ENCODE measurements around the gene SPATA16. TPM values are rescaled to one million over a fixed set of nuclear protein-coding genes. Genes with fewer than 3 reads are reported as not detected.
"Not testable (repeated sequence)": the region's sequence is repeated elsewhere in the genome, so short reads cannot be mapped to it uniquely, and the experiment has no call there.

SPATA16 gene
- total RNA-seq: not detected in 3 replicates
- long read RNA-seq: 0 reads

- Mint-ChIP-seq H3K27ac (ENCODE audit: unreplicated experiment) (no peak within 1 kb of the TSS), H3K4me3 (ENCODE audit: unreplicated experiment) (no peak within 1 kb of the TSS), H3K27me3 (ENCODE audit: low read depth) (peaks cover 11% of the 10 kb centered on the region), H3K36me3 (ENCODE audit: low read depth) (no peaks in the 10 kb centered on the region), H3K9me3 (ENCODE audit: low read depth) (no peaks in the 10 kb centered on the region), H3K4me1 (ENCODE audit: low read depth) (no peaks in the 10 kb centered on the region)
- TF ChIP-seq CTCF (IDR thresholded peaks at IDR 0.05): no peak
- DNase-seq (ENCODE audit: low spot score): peak; percentile 72
These were observed at the start of gene SPATA16 for GRCh38 chr3:173140986-173141385. Gene SPATA16 (minus strand): TSS chr3:173141235. CDS start chr3:173117731, 23,504 bp downstream.

- H3K4me3 Mint-ChIP-seq (ENCODE audit: unreplicated experiment); H3K27ac Mint-ChIP-seq (ENCODE audit: unreplicated experiment); DNase-seq (ENCODE audit: low spot score); H3K4me1 Mint-ChIP-seq (ENCODE audit: low read depth); H3K27me3 Mint-ChIP-seq (ENCODE audit: low read depth); H3K36me3 Mint-ChIP-seq (ENCODE audit: low read depth): not testable (repeated sequence)
- peaks cover 13% of the 10 kb centered on the region for H3K9me3 Mint-ChIP-seq (ENCODE audit: low read depth)
These were observed 42.0 kb upstream of the SPATA16 start for GRCh38 chr3:173183022-173183421.

- H3K27ac Mint-ChIP-seq (ENCODE audit: unreplicated experiment): no peak overlapping the region
- peaks cover 9% of the 10 kb centered on the region for H3K27me3 Mint-ChIP-seq (ENCODE audit: low read depth)
- TF ChIP-seq CTCF (IDR thresholded peaks at IDR 0.05): no peak
These were observed 32.6 kb upstream of the SPATA16 start for GRCh38 chr3:173173652-173174051.

GRCh38 chr3:173159139-173159538, 18.1 kb upstream of the SPATA16 start:
- H3K27ac Mint-ChIP-seq (ENCODE audit: unreplicated experiment); H3K9me3 Mint-ChIP-seq (ENCODE audit: low read depth); H3K4me3 Mint-ChIP-seq (ENCODE audit: unreplicated experiment); H3K4me1 Mint-ChIP-seq (ENCODE audit: low read depth); DNase-seq (ENCODE audit: low spot score); H3K36me3 Mint-ChIP-seq (ENCODE audit: low read depth); H3K27me3 Mint-ChIP-seq (ENCODE audit: low read depth): not testable (repeated sequence)

More at GRCh38 chr3:173173652-173174051, 32.6 kb upstream of the SPATA16 start:
- no peaks in the 10 kb centered on the region for H3K4me1 Mint-ChIP-seq (ENCODE audit: low read depth)
- DNase-seq (ENCODE audit: low spot score): no peak
- no peak overlapping the region for H3K4me3 Mint-ChIP-seq (ENCODE audit: unreplicated experiment)
- H3K9me3 Mint-ChIP-seq (ENCODE audit: low read depth): no peaks in the 10 kb centered on the region
- no peaks in the 10 kb centered on the region for H3K36me3 Mint-ChIP-seq (ENCODE audit: low read depth)

- not testable (repeated sequence) for H3K36me3 Mint-ChIP-seq (ENCODE audit: low read depth); H3K4me3 Mint-ChIP-seq (ENCODE audit: unreplicated experiment); H3K27me3 Mint-ChIP-seq (ENCODE audit: low read depth); DNase-seq (ENCODE audit: low spot score); H3K4me1 Mint-ChIP-seq (ENCODE audit: low read depth); H3K9me3 Mint-ChIP-seq (ENCODE audit: low read depth); H3K27ac Mint-ChIP-seq (ENCODE audit: unreplicated experiment)
These were observed 15.5 kb upstream of the SPATA16 start for GRCh38 chr3:173156533-173156932.

- TF ChIP-seq CTCF (IDR thresholded peaks at IDR 0.05): no peak
- Mint-ChIP-seq H3K9me3 (ENCODE audit: low read depth) (no peaks in the 10 kb centered on the region), H3K4me3 (ENCODE audit: unreplicated experiment) (no peak overlapping the region), H3K4me1 (ENCODE audit: low read depth) (no peaks in the 10 kb centered on the region), H3K27me3 (ENCODE audit: low read depth) (peaks cover 2% of the 10 kb centered on the region), H3K36me3 (ENCODE audit: low read depth) (no peaks in the 10 kb centered on the region), H3K27ac (ENCODE audit: unreplicated experiment) (no peak overlapping the region)
- no peak for DNase-seq (ENCODE audit: low spot score)
These were observed 12.6 kb upstream of the SPATA16 start for GRCh38 chr3:173153631-173154030.

GRCh38 chr3:173139420-173139819, 1.6 kb downstream of the SPATA16 start:
- no peak for DNase-seq (ENCODE audit: low spot score)
- Mint-ChIP-seq H3K36me3 (ENCODE audit: low read depth) (no peaks in the 10 kb centered on the region), H3K9me3 (ENCODE audit: low read depth) (no peaks in the 10 kb centered on the region), H3K4me3 (ENCODE audit: unreplicated experiment) (no peak overlapping the region), H3K4me1 (ENCODE audit: low read depth) (no peaks in the 10 kb centered on the region), H3K27me3 (ENCODE audit: low read depth) (peaks cover 8% of the 10 kb centered on the region), H3K27ac (ENCODE audit: unreplicated experiment) (no peak overlapping the region)
- TF ChIP-seq CTCF (IDR thresholded peaks at IDR 0.05): no peak

Measured in chondrocyte (in vitro differentiated cells).